ENCODE data around the gene PRMT6.
"Not testable (repeated sequence)": the region's sequence is repeated elsewhere in the genome, so short reads cannot be mapped to it uniquely, and the experiment has no call there.

The PRMT6 gene

DNA sequence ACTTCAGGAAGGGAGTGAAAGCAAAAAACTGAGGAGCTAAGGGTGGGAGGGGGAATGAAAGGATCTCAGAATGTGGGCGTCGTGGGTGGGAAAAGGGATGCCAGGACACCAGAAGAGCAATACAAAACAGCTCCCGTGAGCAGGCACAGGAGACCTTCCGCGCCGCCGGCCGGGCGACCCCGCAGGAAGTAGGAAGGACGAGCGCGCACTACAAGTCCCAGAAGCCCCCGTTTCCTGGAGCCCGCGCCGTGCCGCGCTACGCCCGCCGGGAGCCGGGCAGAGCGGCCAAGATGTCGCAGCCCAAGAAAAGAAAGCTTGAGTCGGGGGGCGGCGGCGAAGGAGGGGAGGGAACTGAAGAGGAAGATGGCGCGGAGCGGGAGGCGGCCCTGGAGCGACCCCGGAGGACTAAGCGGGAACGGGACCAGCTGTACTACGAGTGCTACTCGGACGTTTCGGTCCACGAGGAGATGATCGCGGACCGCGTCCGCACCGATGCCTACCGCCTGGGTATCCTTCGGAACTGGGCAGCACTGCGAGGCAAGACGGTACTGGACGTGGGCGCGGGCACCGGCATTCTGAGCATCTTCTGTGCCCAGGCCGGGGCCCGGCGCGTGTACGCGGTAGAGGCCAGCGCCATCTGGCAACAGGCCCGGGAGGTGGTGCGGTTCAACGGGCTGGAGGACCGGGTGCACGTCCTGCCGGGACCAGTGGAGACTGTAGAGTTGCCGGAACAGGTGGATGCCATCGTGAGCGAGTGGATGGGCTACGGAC lies at the start of gene PRMT6:
TSS of gene PRMT6 (plus strand) at position 249 of the 771 bp plus-strand sequence. CDS start at position 291, 42 bp downstream.
- peak; percentile 44 for DNase-seq

DNA sequence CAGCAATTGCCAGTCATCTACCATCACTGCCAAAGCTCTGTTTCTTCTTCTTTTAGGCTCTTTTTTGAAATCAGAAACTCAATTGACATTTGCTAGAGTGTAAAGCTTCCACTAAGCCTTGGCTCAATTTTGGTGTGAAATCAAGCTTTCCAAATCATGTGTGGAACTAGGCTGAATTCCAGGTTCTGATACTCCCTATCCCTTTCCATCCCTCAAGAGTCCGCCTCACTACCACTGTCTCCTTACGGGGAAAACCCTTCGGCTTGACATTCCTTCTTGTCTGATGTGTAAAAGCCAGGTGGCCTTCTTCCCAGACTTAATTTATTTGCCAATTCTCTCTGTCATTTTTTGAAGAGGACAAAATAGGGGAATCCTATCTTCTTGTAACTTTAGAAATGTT lies 47.2 kb upstream of the PRMT6 start:
- DNase-seq, result no peak

DNA sequence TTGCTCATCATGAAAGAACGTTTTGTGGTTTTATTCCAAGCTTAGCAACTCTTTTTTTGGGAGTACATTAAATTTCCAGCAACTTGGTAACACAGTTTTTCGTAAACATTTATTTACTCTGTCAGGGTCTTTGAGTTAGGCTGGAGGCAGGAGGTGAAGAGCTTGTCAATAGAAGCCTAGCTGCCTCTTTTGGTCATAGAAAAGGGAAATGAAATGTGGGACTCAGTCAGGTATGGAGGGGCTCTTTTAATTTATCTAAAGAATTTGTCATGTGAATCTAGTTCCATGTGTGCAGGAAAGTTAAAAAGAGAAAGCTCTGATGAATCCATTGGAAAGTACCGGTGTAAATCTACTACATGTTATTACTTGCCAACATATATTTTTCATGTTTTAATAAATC lies 45.9 kb upstream of the PRMT6 start:
- no peak for DNase-seq

DNA sequence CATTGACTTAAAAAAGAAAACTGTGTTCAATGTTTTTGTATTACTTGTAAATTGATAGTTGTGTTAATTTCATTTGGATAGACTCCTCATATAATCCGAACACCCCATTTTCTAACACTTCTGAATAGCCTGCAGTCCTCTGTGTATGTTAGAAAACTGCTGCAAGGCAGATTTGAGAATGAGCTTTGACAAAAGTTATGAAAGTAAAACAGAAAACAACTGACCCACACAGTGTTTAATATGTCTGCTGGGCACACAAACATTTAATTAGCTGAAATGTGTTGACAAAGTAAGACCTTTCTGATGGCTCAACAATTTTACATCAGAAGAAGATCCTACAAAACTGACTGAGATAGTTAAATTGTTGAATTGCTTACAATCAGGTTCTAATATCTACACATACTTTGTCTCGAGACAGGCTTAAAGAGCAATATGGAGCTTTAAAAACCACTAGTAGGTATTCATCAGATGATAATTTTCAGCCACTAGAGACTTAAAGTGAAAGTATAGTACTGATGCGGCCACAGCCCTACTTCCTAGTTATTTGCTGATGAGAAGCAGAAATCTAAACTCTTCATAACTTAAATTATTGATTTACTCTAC lies 40.0 kb upstream of the PRMT6 start:
- DNase-seq, result no peak

DNA sequence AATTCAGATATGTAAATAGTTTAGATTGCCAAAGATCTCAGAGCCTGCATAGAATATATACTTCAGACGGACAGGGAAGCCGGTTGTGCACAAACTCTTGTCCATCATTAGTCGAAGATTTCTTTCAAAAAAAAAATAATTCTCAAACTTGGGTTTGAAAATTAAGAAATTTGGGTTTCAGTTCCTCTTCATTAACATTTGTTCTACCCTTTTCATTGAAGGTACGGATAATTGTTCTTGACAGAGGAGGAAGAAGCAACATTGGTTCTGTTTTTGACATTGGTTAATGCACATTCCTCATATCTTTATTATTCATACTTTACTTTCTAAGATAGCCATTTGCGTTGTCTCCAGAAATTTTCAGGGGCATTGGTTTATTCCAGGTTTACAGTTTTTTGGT lies 38.0 kb upstream of the PRMT6 start:
- no peak for DNase-seq

DNA sequence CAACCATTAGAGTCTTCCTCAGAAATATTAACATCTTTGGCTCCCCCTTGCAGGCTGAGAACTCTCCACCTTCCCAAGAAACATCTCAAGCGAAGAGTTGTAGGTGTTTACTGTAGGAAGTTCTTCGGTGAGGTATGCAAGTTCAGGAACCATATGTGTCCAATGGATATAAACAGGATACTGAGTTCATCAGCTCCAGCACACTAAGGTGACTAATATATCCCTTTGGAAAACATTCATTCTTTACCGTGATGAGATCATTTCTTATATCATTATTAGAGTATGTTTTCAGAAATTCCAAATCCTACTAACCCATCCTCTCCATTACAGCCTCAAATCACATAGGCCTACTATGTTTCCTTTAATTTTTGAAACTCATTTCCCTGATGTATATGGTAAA lies 37.3 kb upstream of the PRMT6 start:
- no peak for DNase-seq

DNA sequence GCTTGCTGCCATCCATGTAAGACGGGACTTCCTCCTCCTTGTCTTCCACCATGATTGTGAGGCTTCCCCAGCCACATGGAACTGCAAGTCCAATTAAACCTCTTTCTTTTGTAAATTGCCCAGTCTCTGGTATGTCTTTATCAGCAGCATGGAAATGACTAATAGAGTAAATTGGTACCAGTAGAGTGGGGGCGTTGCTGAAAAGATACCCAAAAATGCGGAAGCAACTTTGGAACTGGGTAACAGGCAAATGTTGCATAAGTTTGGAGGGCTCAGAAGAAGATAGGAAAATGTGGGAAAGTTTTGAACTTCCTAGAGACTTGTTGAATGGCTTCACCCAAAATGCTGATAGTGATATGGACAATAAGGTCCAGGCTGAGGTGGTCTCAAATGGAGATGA lies 17.6 kb upstream of the PRMT6 start:
- DNase-seq, result not testable (repeated sequence)

DNA sequence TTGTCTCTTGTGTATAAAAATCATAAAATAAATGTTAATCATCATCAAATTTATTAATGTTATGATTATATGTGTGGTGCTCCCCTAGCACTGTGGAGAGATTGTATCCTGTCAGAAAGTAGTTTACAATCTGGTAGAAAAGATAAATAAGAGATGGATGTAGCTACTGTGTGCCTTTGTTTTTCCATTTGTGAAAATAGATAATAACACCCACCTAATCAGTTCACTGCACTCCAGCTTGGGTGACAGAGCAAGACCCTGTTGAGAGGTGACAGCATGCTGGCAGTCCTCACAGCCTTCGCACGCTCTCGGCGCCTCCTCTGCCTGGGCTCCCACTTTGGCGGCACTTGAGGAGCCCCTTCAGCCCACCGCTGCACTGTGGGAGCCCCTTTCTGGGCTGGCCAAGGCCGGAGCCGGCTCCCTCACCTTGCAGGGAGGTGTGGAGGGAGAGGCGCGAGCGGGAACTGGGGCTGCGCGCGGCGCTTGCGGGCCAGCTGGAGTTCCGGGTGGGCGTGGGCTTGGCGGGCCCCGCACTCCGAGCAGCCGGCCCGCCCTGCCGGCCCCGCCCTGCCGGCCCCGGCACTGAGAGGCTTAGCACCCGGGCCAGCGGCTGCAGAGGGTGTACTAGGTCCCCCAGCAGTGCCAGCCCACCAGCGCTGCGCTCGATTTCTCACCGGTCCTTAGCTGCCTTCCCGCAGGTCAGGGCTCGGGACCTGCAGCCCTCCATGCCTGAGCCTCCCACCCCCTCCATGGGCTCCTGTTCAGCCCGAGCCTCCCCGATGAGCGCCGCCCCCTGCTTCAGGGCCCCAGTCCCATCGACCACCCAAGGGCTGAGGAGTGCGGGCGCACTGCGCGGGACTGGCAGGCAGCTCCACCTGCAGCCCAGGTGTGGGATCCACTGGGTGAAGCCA lies 11.9 kb upstream of the PRMT6 start:
- DNase-seq, result not testable (repeated sequence)

DNA sequence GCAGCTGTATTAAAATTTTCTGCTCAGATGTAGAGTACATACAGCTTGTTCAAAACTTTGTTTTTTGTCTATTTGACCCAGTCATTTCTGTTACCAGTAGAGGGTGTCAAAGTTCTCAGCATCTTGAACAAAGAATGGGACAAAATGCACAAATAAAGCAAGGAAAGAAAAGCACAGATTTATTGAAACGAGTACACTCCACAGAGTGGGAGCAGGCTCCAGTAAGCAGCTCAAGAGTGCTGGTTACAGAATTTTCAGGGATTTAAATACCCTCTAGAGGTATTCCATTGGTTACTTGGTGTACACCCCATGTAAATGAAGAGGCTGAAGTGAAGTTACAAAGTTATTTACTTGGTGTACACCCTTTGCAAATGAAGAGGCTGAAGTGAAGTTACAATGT lies 8.9 kb upstream of the PRMT6 start:
- DNase-seq, result no peak

DNA sequence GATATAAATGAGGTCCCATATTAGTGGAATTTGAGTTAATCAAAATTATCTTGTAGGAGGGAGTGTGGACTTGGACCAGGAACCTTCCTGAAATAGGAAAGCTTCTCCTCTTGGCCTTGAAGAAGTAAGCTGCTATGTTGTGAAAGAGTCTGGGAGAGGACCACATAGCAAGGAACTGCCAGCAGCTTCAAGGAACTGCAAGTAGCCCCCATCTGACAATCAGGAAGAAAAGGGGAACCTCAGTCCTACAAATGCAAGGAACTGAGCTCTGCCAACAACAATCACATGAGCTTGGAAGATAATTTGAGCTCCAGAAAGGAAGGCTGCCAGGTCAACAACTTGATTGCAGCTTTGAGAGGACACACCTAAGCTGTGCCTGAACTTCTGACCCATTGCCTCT lies 8.2 kb upstream of the PRMT6 start:
- no peak for DNase-seq

DNA sequence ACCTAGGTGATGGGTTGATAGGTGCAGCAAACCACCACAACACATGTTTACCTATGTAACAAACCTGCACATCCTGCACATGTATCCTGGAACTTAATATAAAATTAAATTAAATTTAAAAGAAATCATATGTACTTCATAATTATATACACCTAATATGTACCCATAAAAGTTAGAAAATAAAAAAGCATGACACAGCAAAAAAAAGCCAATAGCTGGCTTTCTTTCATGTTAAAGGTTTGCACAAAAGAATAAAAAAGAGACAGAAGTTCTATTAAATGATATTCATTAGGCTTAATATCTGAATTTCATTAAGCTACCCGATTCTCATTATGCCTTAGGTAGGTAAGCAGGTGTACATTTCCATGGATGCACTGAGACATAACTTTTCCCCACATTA lies 5.2 kb upstream of the PRMT6 start:
- no peak for DNase-seq

DNA sequence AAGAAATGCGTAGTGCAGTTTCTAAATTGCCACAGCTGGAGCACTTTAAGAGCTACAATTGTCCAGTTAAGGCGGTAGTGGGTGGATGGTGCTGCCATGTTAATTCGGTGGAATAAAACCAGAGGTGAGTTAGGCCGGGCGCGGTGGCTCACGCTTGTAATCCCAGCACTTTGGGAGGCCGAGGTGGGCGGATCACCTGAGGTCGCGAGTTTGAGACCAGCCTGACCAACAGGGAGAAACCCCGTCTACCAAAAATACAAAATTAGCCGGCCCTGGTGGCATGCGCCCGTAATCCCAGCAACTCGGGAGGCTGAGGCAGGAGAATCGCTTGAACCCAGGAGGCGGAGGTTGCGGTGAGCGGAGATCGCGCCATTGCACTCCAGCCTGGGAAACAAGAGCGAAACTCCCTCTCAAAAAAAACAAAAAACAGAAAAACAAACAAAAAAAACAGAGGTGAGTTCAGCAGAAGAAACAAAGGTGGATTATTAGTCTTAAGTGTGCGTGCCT lies 502 bp upstream of the PRMT6 start:
- not testable (repeated sequence) for DNase-seq

DNA sequence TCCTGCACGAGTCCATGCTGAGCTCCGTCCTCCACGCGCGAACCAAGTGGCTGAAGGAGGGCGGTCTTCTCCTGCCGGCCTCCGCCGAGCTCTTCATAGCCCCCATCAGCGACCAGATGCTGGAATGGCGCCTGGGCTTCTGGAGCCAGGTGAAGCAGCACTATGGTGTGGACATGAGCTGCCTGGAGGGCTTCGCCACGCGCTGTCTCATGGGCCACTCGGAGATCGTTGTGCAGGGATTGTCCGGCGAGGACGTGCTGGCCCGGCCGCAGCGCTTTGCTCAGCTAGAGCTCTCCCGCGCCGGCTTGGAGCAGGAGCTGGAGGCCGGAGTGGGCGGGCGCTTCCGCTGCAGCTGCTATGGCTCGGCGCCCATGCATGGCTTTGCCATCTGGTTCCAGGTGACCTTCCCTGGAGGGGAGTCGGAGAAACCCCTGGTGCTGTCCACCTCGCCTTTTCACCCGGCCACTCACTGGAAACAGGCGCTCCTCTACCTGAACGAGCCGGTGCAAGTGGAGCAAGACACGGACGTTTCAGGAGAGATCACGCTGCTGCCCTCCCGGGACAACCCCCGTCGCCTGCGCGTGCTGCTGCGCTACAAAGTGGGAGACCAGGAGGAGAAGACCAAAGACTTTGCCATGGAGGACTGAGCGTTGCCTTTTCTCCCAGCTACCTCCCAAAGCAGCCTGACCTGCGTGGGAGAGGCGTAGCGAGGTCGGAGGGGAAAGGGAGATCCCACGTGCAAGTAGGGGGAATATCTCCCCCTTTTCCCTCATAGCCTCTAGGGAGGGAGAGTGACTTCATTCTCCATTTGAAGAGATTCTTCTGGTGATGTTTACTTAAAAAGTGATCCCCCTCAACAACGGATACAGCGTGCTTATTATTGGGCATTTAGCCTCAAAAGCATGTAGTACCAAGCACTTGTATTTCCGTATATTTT lies 991 bp downstream of the PRMT6 start:
- DNase-seq, result peak; percentile 18

DNA sequence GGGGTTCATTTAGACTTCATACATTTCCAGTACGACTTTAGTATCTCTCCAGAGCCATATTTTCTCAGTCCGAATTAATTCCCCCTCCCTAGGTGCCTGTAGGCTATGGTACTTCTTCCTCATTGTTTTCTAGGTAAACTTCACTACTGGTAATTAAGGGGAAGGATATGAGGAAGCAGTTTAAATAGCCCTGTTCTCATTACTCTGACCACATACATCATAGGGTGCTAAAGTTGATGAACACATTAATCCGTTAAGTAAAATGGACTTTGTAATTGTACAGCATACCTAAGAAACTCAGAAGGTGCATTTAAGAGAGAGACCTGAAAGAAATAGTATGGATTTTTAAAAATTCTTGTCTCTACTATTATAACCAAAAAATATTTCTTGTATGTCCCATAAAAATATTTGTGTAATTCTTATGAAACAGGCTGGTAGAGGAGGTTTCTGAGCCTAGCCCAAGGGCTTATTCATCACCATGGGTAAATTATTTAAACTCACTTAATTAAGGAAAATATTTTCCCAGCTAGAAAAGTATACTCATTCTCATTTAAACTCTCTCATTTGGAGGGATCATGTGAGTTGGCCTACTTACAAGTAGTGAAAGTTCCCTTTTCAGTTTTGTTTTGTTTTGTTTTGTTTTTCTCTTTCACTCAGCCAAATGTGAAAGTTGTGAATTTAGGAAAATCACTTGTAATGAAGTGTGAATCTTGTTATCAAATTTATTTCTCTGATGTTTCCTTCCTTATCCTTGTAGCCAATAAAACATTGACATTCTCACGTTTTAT lies 2.0 kb downstream of the PRMT6 start:
- DNase-seq, result no peak

DNA sequence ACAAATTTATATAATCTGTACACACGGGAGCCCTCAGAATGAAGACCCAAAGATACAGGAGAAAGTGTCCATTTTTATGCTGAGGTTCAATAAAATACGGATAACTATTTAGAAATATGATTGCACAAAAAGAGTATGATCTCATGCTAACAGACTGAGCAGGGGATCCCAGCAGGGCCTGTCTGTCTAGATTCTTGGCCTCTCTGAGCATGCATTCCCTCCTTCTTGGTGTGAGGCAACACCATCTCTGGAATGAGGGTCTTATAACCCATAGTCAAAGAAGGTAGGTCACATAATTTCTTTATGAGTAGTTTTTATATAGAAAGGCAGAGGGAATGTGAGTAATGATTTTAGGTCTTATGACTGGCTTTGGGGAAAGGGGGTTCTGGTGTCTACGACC lies 5.4 kb downstream of the PRMT6 start:
- no peak for DNase-seq

DNA sequence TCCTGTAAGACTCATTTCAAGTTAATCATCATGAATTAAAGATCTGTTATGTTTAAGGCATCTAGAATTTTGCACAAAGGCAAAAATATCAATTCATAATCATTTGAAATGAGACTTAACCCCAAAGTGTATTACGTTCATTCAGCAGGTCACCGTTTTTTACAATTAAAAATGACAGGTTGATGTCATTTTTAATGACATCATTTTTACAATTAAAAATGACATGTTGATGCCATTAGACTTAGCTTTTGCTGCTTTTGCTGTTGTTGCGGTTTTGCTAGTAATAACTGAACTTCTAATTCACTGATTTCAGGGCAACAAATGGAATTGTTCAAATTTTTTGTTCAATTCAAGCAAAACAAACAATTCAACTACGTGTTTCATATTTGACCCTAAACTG lies 17.0 kb downstream of the PRMT6 start:
- no peak for DNase-seq

DNA sequence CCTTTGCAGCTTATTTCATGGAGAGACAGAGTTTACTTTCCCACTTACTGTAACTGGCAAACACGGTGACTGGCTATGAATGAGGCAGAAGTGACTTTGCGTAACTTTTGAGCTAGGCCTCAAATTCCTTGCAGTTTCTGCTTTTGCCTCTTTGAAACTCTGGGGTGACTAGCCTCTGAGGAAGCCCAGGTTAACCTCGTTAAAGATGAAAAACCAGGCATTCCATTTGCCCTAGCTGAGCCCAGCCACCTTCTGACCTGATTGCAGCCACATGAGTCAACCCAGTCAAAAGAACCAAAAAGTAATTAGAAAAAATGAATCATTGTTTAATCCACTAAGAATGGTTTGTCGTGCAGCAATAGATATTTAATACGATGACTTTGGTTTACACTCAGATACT lies 20.4 kb downstream of the PRMT6 start:
- no peak for DNase-seq

DNA sequence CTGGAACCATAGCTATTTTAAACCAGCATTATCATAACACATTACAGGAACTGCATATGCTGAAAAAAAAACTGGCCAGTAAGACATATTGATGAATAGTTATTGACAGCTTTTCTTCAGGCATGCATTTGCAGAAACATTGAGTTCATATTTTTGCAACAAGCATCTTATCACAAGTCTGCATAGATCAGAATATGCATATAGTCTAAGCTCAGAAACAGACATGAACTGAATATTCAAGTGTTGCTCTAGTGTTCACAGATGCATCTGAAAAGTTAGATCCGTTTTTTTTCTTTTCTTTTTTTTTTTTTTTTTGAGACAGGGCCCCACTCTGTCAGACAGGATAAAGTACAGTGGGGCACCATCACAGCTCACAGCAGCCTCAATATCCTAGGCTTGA lies 22.8 kb downstream of the PRMT6 start:
- no peak for DNase-seq

DNA sequence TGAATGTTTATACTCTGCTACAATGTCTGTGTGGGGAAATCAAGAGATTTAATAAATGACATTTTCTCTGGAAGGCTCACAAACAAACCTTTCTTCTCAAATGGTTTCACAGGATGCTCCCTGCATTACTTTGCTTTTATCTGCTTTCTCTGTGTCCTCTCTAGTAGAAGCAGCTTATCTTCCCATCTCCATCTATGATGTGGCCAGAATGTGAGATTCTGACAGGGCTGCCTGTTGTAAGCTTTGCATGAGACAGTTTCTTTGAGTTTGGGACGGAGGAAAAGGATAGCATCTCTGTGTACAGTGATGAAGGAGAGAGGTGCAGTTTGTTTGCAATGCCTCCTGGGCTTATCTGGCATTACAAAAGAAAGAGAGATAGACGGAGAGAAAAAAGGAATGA lies 24.6 kb downstream of the PRMT6 start:
- DNase-seq, result no peak

DNA sequence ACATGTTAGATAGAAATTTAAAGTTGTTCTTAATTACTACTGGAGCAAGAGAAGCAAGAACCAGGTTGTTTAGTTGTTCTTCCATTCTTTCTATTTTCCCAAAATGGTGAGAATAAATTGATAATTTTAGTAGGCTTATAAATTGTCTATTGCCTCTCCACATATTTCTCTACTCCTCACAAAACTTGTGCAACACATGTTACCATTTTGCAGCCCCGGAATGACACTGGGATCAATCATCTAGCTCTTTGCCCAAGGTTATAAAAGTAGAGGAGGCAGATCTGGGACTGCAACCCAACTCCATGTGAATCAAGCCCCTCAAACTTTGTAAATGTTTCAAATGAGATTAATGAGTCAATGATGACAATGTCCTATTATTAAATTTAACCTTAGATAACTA lies 34.9 kb downstream of the PRMT6 start:
- no peak for DNase-seq

DNA sequence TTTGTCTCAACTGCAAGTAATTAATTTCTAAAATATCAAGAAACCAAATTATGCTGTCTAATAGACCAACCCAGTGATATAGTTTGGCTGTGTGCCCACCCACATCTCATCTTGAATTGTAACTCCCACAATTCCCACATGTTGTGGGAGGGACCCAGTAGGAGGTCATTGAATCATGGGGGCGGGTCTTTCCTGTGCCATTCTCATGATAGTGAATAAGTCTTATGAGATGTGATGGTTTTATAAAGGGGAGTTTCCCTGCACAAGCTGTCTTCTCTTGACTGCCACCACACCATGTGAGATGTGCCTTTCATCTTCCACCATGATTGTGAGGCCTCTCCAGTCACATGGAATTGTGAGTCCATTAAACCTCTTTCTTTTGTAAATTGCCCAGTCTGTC lies 36.9 kb downstream of the PRMT6 start:
- not testable (repeated sequence) for DNase-seq

DNA sequence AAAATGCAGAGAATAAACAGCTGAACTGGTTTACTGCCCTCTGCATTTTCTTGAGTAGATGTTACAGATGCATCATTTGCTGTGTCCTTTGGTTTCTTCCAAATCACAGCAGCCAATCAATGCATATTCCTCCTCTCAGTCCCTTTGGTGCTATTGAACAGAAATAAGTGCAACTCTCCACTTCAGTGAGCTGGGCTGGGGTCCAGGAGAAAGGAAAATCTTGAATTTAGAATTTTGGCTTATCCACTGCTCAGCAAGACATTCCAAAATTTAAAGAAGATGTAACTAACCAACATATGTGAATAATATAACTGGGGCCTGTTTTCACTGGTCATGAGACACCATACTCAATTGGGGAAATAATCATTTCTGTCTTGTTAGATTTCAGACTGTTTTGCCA lies 39.2 kb downstream of the PRMT6 start:
- no peak for DNase-seq
